ENCODE data around the gene TFEB. TPM values are rescaled to one million over a fixed set of nuclear protein-coding genes. Genes with fewer than 3 reads are reported as not detected.

The TFEB gene
- total and polyA plus RNA-seq, 2 experiments from 2014 or later: 34.0 to 41.0 TPM

DNA sequence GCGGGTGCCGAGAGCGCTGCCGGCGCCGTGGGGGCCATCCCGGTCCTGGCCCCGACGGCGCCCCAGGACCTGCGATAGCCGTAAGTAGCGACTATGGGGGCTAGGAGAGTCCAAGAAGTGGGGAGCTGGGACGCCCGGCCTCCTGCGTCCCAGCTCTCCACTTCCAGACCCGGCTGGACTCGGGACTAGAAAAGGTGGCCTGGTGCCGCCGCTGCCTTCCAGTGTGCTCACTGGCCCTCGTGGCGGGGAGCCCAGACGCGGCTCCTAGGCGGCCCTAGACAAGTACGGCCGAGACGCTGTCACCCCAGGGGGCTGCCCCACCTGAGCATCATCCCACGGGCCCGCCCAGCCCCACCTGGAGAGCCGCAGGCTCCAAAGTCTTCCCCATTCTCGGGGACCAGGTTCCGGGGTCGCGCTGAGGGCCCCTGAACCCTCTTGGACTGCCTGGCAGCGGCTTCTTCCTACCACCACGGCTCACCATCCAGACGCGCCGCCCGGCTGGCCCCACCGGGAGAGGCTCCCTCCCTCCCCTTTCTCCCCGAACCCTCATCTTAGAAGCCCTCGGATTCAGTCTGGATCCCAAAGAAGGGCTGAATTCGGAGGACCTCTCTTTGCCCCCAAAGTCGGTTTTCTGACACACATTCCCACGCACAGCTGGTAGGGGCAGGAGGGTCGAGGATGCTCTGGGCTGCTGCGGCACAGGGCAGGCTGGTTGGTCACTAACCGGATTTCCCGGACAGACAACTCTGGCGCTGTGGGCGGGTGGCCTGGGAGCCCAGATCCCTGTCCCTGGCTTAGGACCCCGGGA is 98.0 kb downstream of the TFEB start:
- H3K9me3 ChIP-seq (ENCODE audit: low read depth): no peaks in the 10 kb centered on the region
- H3K27me3 ChIP-seq: peaks cover 24% of the 10 kb centered on the region
- H3K4me1 ChIP-seq (ENCODE audit: low read depth): peaks cover 11% of the 10 kb centered on the region
- H3K27ac ChIP-seq: no peak overlapping the region
- TF ChIP-seq, protein P1, sequence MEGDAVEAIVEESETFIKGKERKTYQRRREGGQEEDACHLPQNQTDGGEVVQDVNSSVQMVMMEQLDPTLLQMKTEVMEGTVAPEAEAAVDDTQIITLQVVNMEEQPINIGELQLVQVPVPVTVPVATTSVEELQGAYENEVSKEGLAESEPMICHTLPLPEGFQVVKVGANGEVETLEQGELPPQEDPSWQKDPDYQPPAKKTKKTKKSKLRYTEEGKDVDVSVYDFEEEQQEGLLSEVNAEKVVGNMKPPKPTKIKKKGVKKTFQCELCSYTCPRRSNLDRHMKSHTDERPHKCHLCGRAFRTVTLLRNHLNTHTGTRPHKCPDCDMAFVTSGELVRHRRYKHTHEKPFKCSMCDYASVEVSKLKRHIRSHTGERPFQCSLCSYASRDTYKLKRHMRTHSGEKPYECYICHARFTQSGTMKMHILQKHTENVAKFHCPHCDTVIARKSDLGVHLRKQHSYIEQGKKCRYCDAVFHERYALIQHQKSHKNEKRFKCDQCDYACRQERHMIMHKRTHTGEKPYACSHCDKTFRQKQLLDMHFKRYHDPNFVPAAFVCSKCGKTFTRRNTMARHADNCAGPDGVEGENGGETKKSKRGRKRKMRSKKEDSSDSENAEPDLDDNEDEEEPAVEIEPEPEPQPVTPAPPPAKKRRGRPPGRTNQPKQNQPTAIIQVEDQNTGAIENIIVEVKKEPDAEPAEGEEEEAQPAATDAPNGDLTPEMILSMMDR (IDR thresholded peaks at IDR 0.05; ENCODE audit: low read depth, low read length): no peak
- no peaks in the 10 kb centered on the region for H3K36me3 ChIP-seq
- no peak for DNase-seq (ENCODE audit: low read depth in 1 of 2, low spot score in 1 of 2)
- peak overlapping the region; percentile 81 for H3K4me3 ChIP-seq

DNA sequence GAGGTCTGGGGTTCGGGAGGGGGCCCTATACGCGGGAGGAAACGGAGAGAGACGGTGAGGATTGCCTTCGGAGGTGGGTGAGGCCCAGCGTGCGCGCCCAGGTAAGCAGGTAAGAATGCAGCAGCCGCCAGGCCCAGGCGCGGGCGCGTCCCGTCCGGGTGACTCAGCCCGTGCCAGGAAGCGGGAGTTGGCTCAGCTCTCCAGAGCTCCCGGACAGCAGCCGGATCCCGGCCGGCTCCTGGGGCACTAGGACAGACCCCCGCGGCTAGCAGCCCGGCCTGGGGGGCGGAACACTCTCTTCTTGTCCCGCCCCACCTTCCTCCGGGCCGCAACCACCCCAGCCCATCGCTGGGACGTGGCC is 98.6 kb downstream of the TFEB start:
- Histone ChIP-seq H3K27me3 (peaks cover 24% of the 10 kb centered on the region), H3K4me3 (no peak overlapping the region)

DNA sequence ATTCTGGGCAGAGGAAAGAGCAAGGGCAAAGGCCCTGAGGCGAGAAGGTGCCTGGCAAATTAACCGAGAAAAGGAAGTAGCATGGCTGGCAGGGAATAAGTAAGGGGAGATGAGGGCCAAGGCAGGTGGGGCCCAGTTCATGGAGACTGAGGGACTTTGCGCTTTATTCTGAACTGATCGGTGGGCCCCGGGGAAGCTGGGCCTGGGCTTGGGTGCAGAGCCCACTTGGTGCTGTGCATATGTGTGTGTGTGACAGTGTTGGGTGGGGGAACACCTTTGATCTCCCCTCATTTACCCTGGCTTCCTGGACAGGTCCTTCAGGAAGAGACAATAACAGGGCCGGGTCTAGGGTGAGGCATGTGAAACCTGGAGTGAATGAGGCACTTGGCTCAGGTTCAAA is 100.0 kb downstream of the TFEB start:
- Histone ChIP-seq H3K4me3 (no peak overlapping the region), H3K27ac (no peak overlapping the region), H3K9me3 (ENCODE audit: low read depth) (no peaks in the 10 kb centered on the region), H3K36me3 (no peaks in the 10 kb centered on the region), H3K4me1 (ENCODE audit: low read depth) (peaks cover 11% of the 10 kb centered on the region), H3K27me3 (peaks cover 24% of the 10 kb centered on the region)
- DNase-seq (ENCODE audit: low read depth in 1 of 2, low spot score in 1 of 2): no peak
- TF ChIP-seq, protein P1 (IDR thresholded peaks at IDR 0.05; ENCODE audit: low read depth, low read length): no peak

More for the DNA sequence above, 98.6 kb downstream of the TFEB start:
- Histone ChIP-seq H3K36me3 (no peaks in the 10 kb centered on the region), H3K9me3 (ENCODE audit: low read depth) (no peaks in the 10 kb centered on the region), H3K4me1 (ENCODE audit: low read depth) (peaks cover 11% of the 10 kb centered on the region), H3K27ac (no peak overlapping the region)
- TF ChIP-seq, protein P1 (IDR thresholded peaks at IDR 0.05; ENCODE audit: low read depth, low read length): no peak
- DNase-seq (ENCODE audit: low read depth in 1 of 2, low spot score in 1 of 2): peak in 1 of 2 donors; percentile 51

DNA sequence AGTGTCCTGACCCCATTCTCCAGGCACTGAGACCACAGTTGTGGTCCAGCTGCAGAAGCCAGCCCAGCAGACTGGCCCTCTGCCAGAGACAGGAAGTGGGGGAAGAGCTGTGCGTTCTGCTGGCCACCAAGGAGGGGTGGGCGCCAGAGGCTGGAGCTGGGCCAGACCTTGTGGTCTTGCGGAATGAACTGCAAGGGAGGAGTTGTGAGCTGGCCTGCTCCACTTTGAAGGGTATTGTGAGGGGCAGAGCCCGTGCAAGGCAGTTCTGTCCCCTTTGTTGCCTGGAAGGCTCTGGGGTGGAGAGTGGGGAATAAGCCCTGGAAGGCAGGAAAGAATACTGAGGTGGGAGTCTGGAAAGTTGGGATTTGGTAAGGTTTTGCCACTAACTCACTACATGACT is 100.8 kb downstream of the TFEB start:
- peaks cover 24% of the 10 kb centered on the region for H3K27me3 ChIP-seq
- H3K4me1 ChIP-seq (ENCODE audit: low read depth): peaks cover 4% of the 10 kb centered on the region
- no peak overlapping the region for H3K4me3 ChIP-seq
- no peaks in the 10 kb centered on the region for H3K9me3 ChIP-seq (ENCODE audit: low read depth)
- no peaks in the 10 kb centered on the region for H3K36me3 ChIP-seq
- TF ChIP-seq, protein P1 (IDR thresholded peaks at IDR 0.05; ENCODE audit: low read depth, low read length): no peak
- DNase-seq (ENCODE audit: low read depth in 1 of 2, low spot score in 1 of 2): peak in 1 of 2 donors; percentile 91
- no peak overlapping the region for H3K27ac ChIP-seq

Other genes with a start within 250 kb of the TFEB start
- gene FOXP4, start 189.2 kb downstream of the TFEB start, total RNA-seq: 24.5 and 29.0 TPM in 2 replicates
- 42.5 and 51.1 TPM in 2 replicates for gene FOXP4, start 189.2 kb downstream of the TFEB start, polyA plus RNA-seq
- 100.0 and 137 TPM in 2 replicates for gene MDFI, start 97.1 kb downstream of the TFEB start, total RNA-seq
- gene MDFI, start 97.1 kb downstream of the TFEB start, polyA plus RNA-seq: 27.5 and 27.9 TPM in 2 replicates
- not detected in 2 replicates for gene PGC, start 11.8 kb upstream of the TFEB start, total RNA-seq
- 0.10 TPM in 1 of 2 replicates, not detected in the other for gene PGC, start 11.8 kb upstream of the TFEB start, polyA plus RNA-seq
- 24.7 and 25.9 TPM in 2 replicates for gene FRS3, start 44.3 kb upstream of the TFEB start, total RNA-seq
- 25.3 and 31.6 TPM in 2 replicates for gene FRS3, start 44.3 kb upstream of the TFEB start, polyA plus RNA-seq
- 1.9 and 22.5 TPM in 2 replicates for gene PRICKLE4, start 45.2 kb upstream of the TFEB start, total RNA-seq
- 6.4 and 9.3 TPM in 2 replicates for gene PRICKLE4, start 45.2 kb upstream of the TFEB start, polyA plus RNA-seq
- gene TOMM6, start 52.1 kb upstream of the TFEB start, total RNA-seq: 113 and 153 TPM in 2 replicates
- 198 and 232 TPM in 2 replicates for gene TOMM6, start 52.1 kb upstream of the TFEB start, polyA plus RNA-seq
- gene USP49, start 159.8 kb upstream of the TFEB start, total RNA-seq: 3.7 and 8.5 TPM in 2 replicates
- gene USP49, start 159.8 kb upstream of the TFEB start, polyA plus RNA-seq: 5.0 and 5.4 TPM in 2 replicates
- 18.0 and 18.5 TPM in 2 replicates for gene MED20, start 185.5 kb upstream of the TFEB start, total RNA-seq
- 28.1 and 30.2 TPM in 2 replicates for gene MED20, start 185.5 kb upstream of the TFEB start, polyA plus RNA-seq
- gene BYSL, start 185.9 kb upstream of the TFEB start, total RNA-seq: 18.3 and 32.6 TPM in 2 replicates
- gene BYSL, start 185.9 kb upstream of the TFEB start, polyA plus RNA-seq: 30.7 and 40.2 TPM in 2 replicates
- gene CCND3, start 206.2 kb upstream of the TFEB start, total RNA-seq: 20.0 and 21.1 TPM in 2 replicates
- gene CCND3, start 206.2 kb upstream of the TFEB start, polyA plus RNA-seq: 23.9 and 43.1 TPM in 2 replicates

Data from cardiac muscle cell (in vitro differentiated cells and primary cell).